HG02981 (cell line): ENCODE data around the gene ADM2.
"Not testable (repeated sequence)": the region's sequence is repeated elsewhere in the genome, so short reads cannot be mapped to it uniquely, and the experiment has no call there.

Source experiments
- ATAC-seq: cut with Tn5 transposase; IDR thresholded peaks from one replicate; pipeline ENCODE4 v1.9.1; 2021; ENCODE audit warnings: mild to moderate bottlenecking, moderate library complexity; ENCODE audit not compliant: unreplicated experiment

Gene ADM2

GRCh38 chr22:50533856-50534711 lies 52.7 kb downstream of the ADM2 start:
- not testable (repeated sequence) for ATAC-seq

- ATAC-seq, result no peak
Observed at GRCh38 chr22:50535113-50535512, 53.8 kb downstream of the ADM2 start.
